Ovary (tissue), 3 donors: ENCODE results near the gene EFCAB14.

Experiments used
- CTCF ChIP-seq, 3 donors: fragments of 450-650 bp in 2 of 3; fragments of 200-600 bp in 1 of 3; IDR thresholded peaks; one replicate each; pipeline versions ENCODE4 v1.5.1 to v1.8.0; 2016 to 2022; ENCODE audit warnings: antibody characterized with exemption in 3 of 3, mild to moderate bottlenecking in 1 of 3
- EP300 ChIP-seq: sonication (generic); formaldehyde crosslinking; IDR thresholded peaks from one replicate; pipeline ENCODE4 v1.6.1; 2017; ENCODE audit warnings: antibody characterized with exemption
- POLR2A ChIP-seq: fragments of 450-650 bp; IDR thresholded peaks from one replicate; pipeline ENCODE4 v1.6.1; 2017; ENCODE audit warnings: antibody characterized with exemption, mild to moderate bottlenecking, moderate library complexity
- donor health status: DM: no; HTN: no; CAD: no.

GRCh38 chr1:46749404-46749803 lies 30.5 kb upstream of the EFCAB14 start:
- no peak for TF ChIP-seq POLR2A
- no peak for TF ChIP-seq CTCF (IDR thresholded peaks at IDR 0.05)
- TF ChIP-seq EP300: no peak
